ENCODE measurements around the gene ARPC1B. TPM values are rescaled to one million over a fixed set of nuclear protein-coding genes. Genes with fewer than 3 reads are reported as not detected.
A peak's percentile ranks its signal among the peaks of the same experiment; 100 is the strongest.

Gene ARPC1B
- polyA plus RNA-seq, 1 donor = 35.0 TPM

DNA sequence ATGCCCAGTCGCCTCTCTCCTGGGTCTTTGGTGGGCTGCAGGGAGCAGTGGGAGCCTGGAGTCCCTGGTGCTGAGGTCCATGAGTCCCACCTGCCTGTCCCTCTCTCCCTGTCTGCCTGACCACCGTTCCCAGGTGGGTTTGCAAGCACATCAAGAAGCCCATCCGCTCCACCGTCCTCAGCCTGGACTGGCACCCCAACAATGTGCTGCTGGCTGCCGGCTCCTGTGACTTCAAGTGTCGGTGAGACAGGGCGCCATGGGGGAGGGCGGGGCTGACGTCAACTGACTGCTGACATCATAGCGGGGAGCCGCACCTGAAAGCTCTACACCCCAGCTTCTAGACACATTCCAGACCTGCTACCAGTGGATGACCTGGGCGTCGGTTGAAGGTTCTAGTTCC is 15.2 kb downstream of the ARPC1B start:
- no peak for DNase-seq (ENCODE audit: low read depth)

DNA sequence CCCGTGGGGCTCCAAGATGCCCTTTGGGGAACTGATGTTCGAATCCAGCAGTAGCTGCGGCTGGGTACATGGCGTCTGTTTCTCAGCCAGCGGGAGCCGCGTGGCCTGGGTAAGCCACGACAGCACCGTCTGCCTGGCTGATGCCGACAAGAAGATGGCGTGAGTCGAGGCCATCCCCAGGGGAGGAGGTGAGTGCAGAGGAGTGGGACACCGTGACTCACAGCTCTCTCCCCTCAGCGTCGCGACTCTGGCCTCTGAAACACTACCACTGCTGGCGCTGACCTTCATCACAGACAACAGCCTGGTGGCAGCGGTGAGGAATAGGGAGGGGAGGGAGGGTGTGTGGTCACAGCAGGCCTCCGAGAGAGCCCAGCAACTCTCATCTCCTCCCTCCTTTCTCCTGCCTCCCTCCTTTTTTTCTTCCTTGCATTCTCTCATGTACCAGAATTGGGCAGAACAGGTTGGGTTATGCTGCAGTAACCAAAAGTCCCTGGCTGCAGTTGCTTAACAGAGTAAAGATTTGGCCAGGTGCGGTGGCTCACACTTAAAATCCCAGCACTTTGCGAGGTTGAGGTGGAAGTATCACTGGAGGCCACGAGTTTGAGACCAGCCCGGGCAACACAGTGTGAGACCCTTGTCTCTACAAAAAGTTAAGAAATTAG is 16.5 kb downstream of the ARPC1B start:
- DNase-seq (ENCODE audit: low read depth) = no peak

DNA sequence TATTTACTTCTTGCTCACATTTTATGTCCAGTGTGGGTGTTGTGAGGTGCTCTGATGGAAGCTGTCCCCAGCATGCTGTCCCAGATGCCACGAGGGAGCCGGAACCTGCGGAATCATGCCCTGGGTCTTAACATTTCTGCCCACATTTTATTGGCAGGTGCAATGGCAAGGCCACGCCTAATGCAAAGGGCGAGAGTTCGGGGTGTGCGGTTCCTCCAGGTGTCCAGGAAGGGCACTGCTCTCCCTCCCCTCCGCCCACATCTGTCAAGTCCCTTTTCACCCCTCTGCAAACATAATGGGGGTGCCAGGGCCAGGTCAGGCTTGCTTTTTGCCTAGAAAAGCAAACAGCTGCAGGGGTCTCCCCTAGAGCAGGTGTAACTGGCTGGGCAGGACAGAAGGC is 17.5 kb downstream of the ARPC1B start:
- no peak for DNase-seq (ENCODE audit: low read depth)

DNA sequence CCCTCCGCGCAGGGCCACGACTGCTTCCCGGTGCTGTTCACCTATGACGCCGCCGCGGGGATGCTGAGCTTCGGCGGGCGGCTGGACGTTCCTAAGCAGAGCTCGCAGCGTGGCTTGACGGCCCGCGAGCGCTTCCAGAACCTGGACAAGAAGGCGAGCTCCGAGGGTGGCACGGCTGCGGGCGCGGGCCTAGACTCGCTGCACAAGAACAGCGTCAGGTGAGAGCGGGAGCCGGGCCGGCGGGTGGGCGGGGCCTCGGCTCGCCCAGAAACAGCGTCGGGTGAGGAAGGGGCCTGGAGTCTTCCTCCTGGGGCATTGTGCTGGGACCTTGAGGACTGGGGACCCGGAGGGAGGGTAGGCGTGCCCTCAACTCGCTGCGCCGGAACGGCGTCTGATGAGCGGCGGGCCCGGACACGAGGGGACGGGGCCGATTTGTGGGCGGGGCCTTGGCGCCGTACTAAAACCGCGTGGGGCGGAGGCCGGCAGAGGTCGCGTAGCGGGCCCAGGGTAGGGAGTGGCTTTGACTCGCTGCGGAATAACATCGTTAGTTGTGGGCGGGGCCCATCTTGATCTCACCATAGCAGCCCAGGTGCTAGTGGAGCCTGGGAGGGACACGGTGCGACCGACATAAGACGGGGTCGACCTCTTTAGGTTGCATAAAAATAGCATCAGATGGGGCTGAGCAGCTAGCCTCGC is 18.3 kb downstream of the ARPC1B start:
- no peak for DNase-seq (ENCODE audit: low read depth)

DNA sequence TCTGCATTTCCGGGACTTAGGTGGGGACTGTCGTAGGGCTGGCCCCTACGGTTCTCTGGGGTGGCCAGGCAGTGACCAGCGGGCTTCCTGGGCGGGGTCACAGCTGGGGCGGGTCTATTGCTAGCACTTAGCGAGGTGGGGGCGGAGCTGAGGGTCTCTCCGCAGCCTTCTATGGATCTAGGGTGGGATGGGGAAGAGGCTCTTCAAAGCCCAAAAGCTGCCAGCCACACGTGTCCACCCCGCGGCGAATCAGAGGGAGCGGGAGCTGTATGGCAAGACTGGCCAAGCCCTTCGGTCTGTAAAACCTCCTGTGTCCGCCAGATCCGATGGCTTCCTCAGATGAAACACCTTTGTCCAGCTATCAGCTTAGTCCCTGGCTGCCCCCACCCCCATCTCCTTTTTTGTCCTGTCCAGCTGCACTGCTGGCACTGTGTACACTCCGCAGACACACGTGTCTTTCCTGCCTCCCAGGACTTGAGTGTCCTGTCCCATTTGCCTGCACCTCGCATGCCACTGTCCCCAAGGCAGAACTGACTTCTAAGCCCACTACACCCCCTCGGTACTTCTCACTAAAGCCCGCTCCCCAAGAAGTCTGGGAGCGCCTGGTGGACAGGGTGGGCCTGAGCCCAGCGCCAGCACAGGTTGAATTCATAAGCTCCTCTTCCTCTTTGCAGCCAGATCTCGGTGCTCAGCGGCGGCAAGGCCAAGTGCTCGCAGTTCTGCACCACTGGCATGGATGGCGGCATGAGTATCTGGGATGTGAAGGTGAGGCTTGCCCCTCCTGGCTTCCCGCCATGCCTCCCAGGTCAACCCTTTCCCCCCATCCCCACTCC is 19.0 kb downstream of the ARPC1B start:
- no peak for DNase-seq (ENCODE audit: low read depth)

DNA sequence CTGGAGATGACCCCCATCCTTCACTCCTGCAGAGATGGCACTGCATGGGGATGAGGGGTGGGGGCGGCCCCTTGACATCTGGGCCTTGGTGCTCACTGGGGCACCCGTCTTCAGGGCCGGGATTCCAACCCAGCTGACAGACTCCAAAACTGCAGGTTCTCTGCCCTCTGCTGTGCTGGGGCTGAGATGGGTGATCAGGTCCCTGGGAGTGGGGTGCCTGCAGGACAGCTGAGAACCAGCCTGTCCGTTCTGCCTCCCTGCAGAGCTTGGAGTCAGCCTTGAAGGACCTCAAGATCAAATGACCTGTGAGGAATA is 19.6 kb downstream of the ARPC1B start:
- no peak for DNase-seq (ENCODE audit: low read depth)

DNA sequence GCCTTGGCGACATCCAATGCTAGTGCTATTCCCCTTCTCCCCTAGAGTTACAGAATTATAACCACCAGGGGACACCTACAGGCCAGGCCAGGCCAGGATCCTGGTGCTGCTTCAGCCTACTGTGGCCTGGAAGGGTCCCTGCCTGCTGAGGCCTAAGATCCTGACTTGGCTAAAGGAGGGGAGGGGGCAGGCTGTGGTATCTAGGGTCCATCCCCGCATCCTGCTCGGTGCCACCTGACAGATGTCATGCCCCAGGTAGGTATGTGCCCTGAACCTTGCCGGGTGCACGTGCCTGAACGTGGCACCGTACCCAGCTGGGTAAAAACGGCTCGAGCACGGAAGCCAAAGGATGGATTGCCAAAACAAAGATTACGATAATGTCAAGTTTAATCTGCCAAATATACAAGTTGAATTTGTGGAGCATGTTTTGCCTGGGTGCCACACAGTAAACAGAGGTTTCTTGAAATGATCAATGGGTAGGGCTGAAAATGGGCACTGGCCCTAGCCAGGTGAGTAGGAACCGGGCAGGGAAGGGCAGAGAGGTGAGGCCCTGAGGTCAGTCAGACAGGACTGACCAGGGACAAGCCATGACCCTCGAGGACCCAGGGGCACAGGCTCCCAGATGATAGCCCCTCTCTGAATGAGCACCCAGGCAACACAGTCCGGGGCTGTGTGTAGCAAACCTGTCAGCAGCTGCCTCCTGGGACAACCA is 21.2 kb downstream of the ARPC1B start:
- DNase-seq (ENCODE audit: low read depth) = no peak

DNA sequence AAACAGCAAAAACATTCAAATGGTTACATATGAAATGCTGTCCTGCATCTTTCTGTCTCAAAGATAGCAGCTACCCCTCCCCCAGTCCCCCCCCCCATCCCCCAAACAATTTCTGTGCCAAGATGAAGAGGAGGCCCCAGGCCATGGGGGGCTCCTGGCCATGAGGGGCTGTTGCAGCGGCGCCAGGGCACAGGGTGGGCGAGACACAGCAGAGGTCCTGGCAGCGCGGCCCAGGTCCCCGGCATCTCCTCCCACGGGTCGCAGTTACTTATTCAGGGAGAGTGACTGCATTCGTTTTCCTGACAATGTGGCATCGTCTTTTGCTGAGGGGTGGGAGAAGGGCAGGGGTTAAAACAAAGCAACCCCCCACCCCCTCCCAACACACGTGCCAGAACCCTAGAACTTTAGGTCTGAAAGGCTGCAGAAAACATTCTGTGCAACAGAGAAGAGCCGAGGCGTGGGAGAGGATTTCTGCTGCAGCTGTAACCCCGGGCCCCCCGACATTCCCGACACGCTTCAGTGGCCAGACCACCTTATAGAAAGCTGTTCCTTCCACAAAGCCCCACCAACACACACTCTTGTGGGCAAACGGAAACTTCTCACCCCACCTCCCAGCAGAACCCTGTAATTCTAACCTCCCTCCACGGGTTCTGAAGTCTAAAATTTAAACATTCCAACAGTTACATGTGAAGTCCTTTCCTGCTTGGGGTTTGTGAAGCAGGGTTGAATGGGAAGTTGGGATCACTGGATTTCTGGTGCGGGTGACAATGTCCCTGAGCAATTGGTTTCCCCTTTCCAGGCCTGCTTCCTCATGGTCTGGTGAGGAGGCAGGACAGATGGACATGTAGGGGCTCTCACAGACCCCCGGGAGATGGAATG is 22.1 kb downstream of the ARPC1B start:
- DNase-seq (ENCODE audit: low read depth) = no peak

DNA sequence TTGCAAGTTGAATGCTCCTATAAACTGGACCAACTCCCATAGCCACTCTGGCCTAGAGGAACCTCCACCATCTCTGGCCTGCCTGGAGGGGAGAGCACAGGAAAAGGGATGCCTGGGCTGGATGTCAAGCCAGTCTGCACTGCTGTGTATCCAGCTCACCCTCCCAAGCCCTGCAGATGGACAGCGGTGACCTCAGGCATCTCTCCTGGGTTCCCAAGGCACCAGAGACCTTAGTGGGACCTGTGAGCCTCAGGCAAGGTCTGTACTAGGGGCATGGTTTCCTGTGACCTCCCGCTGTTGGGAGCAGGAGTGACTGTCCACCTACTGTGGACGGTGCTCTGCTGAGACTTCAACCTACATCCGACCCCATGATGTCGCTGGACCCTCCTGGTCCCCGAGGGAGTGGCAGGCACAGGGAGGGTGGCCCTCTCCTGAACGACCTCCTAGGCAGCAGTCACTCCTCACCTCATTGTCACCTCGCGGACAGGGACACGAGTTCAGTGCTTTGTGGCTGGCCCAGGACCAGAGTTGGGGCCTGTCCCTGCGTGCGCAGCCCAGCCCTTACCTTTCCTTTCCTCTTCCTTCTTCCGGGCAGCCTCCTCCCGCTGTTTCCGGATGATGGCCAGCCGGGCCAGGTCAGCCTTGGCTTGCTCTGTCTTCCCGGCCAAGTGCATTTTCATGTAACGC is 22.9 kb downstream of the ARPC1B start:
- no peak for DNase-seq (ENCODE audit: low read depth)

DNA sequence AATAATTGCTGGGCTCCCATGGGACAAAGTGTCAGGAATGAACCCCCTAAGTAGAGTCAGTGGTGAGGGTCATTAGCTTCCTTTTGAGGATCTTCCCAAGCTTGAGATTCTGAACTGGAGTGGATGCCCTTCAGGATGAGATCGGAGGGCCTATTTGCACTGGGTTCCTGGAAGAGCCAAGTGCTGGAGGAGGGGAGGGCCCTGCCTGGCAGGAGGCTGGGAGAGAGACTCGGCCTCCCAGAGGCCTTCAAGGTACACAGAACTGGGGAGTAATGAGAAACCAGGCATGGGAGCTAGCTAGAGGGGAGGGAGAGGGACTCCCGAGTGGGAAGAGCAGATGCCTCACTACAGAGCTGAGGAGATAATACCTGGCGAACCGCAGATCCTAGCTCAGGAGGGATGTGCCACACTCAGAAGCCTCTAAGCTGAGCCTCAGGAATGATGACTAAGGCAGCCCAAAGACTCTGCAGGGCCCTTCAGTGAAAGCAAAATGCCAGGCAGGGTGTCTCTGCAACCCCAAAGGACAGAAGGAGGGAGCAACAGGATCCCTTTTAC is 24.4 kb downstream of the ARPC1B start:
- no peak for DNase-seq (ENCODE audit: low read depth)

DNA sequence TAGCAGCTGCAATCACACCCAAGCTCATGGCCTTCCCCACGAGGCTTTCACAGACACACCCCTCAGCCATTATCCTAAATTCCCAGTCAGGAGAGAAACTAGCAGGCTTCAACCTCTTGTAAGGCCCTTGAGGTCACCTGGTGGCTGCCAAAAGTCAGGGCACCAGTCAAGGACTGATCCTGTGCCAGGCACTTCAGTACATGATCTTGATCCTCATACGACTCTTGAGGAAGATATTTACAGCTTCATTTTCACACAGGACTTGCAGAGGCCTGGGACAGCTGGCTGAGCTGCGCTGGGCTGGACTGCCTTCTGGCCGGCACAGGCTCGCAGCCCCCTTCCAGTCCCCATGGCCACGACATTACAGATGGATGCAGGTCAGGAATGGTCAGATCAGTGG is 25.1 kb downstream of the ARPC1B start:
- no peak for DNase-seq (ENCODE audit: low read depth)

DNA sequence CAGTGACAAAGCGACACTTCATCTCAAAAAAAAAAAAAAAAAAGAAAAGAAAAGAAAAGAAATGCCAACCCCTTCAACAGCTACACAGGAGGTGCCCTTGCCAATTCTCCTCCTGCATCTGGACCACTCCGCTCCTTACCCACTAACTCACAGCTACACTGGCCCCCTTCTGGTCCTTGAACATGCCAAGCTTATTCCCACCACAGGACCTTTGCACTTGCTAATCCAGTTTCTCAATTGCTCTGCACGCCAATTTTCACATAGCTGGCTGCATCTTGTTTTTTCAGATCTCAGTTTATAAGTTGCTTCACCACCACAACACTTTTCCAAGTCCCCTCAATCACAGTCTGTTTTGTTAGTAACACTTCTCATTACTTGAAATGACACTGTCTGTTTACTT is 28.3 kb downstream of the ARPC1B start:
- DNase-seq (ENCODE audit: low read depth) = no peak

DNA sequence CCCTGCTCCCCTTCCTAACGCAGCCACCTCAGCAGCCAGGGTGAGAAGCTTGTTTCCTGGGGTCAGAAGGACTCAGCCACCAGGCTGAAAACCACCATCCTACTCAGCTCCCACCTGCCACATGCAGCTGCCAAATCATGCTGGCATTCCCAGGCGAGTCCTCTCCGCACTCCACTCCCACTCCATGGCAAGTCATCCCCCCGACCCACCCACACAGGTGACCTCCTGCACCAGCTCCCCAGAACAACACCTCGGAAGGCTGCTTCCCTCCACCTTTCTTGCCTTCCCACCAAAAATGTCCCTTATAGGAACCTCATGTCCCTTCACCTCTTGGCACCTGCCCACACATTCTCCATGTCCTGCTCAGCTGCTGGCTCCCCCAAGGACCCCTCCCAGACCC is 29.2 kb downstream of the ARPC1B start:
- DNase-seq (ENCODE audit: low read depth) = no peak

DNA sequence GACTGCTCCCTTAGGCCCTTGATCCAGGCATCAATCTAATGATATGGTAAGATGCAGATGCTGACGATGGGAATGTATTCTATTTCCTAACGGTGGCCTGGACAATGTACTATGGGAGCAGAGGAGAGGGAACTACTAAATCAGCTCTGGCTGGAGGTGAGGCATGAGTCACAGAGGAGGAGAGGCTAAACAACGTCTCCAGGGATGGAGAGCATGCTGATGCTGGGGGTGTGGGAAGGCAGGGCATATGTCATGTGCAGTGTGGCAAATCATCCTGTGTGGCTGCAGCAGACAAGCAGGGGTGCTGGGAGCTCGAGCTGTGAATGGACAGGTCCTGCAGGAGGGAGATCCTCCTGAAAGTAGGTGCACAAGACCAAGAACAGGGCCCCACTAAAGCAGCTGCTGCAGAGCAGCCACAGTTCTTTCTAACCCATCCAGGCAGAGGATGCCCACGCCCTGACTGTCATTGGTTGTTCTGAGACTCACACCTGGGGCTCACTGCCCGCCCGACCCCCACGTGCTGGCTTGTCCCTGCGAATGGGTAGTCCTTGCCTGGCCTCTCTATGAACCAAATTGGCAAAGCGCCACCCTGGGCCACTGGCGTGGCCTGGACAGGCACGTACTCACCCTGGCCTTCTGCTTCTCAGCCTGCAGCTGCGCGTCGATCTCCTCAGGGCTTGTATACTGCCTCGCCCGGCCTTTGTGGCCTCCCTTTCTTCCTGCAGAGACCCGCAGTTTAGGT is 29.9 kb downstream of the ARPC1B start:
- no peak for DNase-seq (ENCODE audit: low read depth)

DNA sequence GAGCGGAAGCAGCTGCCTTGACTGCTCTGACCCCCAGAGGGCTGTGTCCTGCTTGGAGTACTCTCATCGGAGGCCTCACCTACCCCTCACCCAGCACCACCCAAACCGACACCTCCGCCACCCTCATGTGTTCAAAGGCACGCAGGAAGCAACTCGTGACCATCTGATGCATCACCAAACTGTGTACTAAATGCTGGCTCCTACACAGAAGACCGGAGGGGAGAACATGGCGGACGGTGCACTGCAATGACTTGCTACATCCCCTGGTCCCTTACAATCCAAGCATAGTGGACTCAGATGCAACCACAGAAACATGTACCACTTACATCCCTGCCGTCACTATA is 30.4 kb downstream of the ARPC1B start:
- no peak for DNase-seq (ENCODE audit: low read depth)

DNA sequence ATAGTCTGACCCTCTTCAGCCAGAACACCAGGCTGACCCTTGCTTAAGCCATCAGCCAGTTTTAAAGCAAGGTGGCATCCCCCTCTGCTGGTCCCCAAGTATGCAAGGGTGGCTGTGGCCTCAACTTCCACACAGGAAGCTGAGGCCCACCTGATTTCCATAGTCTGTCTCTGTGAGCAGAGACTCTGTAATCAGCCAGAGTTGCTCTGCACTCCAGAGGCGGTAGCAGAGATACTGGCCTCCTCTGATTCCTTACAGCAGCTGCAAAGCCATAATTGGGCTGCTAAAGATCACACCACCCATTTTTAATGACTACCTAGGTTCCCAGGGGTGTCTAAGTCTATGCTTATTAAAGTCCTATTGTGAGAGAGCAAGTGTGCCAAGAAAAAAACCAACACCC is 32.0 kb downstream of the ARPC1B start:
- no peak for DNase-seq (ENCODE audit: low read depth)

DNA sequence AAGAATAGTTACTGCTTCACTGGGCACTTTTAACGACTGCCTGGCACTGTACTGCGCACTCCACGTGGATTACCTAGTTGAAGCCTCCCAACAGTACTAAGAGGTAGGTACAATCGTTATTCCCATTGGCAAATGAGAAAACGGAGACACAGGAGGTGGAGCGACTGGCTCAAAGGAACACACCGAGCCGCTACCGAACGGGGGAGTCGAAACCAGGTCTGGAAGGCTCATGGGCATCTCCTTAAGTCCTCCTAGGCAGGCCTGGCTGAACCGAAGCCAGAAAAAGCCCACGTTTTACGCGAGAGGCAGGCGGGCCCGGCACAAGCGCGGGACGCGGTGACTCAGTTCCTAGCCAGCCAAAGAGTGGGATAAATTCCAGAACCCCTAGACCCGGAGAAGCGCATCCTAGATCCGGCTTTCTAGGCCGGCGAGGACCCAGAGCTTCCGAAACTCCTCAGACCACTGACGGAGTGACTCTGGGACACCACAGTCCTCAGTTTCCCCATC is 33.4 kb downstream of the ARPC1B start:
- no peak for DNase-seq (ENCODE audit: low read depth)

DNA sequence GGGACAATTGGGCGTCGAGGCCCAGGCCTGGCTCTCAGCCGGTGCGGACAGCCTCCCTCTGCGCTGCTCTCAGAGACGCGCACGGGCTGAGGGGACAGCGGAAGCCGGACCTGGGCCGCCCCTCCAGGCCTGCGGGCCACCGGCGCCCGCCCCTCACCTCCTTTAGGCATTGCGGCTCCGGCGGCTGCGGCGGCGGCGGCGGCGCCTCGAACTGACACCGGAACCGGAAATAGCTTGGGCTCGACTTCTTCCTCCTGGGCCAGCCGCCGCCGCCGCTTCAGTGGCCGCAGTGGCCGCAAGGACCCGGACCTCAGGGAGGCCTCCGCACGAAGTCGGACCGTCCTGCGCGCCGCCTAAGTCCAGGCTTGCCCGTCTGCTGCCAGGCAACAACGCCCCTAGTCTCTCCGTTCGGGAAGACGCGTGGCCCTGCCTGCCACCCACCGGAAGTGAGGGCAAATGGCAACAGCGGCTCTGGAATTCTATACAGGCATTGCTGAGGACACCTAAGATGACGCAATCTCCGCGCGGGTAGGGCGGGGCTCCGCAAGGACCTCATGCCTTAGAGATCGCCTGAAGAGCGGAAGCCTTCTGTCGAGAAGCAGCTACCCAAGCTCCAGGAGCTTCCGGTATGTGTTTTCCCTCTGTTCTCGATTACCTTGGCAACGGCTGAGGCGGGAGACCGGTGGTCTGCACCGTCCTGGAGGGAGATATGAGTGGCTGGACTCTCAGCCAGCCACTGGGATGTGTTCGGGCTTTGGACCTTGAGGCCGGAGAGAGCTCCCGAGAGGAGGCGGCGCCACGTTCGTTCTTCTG is 34.1 kb downstream of the ARPC1B start, which contains the start of the genes BUD31 and PDAP1:
BUD31 (plus strand) TSS at position 591 of the 813 bp plus-strand sequence. CDS start 2,124 bp downstream, outside the sequence.
PDAP1 (minus strand) TSS at position 219 of the 813 bp plus-strand sequence; CDS start at position 170, 49 bp downstream.
- DNase-seq (ENCODE audit: low read depth) = peak; percentile 82
